Astrocyte (in vitro differentiated cells and primary cell): Measurements from ENCODE around the gene HIPK2.

ENCODE experiments used
- EZH2 ChIP-seq: IDR thresholded peaks from 2 replicates; pipeline ENCODE4 v1.6.1; 2012; ENCODE audit warnings: mild to moderate bottlenecking, low read length, inconsistent platforms; ENCODE audit not compliant: insufficient read depth
- TF ChIP-seq, protein P1 (sequence below): IDR thresholded peaks from 2 replicates; pipeline ENCODE4 v1.5.1; 2011; ENCODE audit warnings: low read depth, mild to moderate bottlenecking, inconsistent platforms, low read length, moderate library complexity; ENCODE audit not compliant: insufficient read depth

DNA sequence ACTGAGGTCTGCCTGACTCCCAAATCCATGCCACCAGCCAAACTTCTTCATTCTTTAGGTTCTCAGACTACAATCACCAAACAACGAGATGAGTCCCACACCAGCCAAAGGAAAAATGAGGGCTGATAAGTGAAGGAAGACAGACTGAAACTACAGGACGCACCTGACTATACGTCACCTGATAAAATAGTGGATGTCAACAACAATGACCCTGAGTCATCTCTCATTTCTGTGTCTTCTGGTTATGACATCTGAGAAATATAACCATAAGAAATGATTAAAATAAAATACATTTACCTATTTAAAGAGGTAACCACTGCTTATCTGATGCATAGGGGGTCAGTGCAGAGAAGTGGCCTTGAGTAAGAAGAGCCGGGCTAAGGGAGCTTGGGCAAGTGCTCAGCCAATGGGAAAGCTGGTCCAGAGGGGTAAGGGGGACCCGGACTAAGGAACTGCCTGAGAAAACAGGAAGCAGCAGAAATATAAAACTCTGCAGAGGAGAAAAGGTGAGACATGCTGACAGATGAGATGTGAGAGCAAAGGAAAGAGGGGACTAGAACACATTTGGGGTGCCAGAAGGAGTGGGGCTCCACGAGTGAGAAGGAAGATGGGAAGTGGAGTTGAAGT, 51.8 kb downstream of the HIPK2 start:
- TF ChIP-seq, protein P1, sequence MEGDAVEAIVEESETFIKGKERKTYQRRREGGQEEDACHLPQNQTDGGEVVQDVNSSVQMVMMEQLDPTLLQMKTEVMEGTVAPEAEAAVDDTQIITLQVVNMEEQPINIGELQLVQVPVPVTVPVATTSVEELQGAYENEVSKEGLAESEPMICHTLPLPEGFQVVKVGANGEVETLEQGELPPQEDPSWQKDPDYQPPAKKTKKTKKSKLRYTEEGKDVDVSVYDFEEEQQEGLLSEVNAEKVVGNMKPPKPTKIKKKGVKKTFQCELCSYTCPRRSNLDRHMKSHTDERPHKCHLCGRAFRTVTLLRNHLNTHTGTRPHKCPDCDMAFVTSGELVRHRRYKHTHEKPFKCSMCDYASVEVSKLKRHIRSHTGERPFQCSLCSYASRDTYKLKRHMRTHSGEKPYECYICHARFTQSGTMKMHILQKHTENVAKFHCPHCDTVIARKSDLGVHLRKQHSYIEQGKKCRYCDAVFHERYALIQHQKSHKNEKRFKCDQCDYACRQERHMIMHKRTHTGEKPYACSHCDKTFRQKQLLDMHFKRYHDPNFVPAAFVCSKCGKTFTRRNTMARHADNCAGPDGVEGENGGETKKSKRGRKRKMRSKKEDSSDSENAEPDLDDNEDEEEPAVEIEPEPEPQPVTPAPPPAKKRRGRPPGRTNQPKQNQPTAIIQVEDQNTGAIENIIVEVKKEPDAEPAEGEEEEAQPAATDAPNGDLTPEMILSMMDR = no peak
- no peak for TF ChIP-seq EZH2
